Stimulated activated CD8-positive, alpha-beta memory T cell treated with anti-CD3 and anti-CD28 coated beads, Interleukin-4, amount 100 ng/mL, for 24 hours (primary cell): ENCODE data around the gene AMACR.
"Not testable (repeated sequence)": the region's sequence is repeated elsewhere in the genome, so short reads cannot be mapped to it uniquely, and the experiment has no call there.

Experiments used
- DNase-seq: peaks from one replicate; pipeline ENCODE4 v3.0.0-alpha.2; 2020; ENCODE audit warnings: low read depth

The AMACR gene

GRCh38 chr5:34037726-34038125, 29.9 kb upstream of the AMACR start:
- no peak for DNase-seq

GRCh38 chr5:34035756-34036155, 27.9 kb upstream of the AMACR start:
- DNase-seq, result no peak

- no peak for DNase-seq
Measured at GRCh38 chr5:34034534-34035327, 26.9 kb upstream of the AMACR start.

DNA sequence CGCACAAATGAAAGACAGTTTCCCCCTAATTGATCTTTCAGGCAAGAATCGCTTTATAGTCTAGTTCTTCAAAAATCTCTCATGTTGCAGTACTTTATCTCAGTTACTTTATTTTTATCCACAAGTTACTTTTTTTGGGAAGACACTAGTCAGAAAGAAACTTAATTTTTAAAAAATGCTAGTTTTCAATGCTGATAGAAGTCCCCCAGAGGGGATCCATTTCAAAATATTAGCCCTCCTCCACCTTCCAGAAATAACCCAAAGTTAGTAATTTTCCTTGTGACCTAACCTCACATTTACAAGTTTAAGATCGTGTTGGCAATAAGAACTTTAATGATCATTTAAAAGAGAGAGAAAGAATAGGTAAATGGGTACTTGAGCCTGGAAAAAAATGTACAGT, 24.1 kb upstream of the AMACR start:
- no peak for DNase-seq

DNA sequence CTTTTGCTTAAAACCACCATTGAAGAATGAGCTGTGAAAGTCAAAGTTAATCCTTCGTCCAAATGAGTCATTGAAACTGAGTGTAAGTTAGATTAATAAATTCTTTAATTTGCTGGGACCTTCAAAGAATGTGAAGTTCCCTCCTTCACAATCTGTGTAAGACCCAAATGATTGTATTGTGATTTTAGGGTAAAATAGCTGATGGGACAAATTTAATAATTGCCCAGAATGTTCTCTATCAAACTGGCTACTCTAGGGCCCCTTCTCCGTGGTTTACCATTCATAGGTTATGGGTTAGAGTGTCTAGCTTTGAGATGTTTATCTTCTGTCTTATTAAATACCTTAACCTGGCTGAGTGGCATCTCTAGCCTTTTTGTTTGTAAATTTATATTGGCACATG, 23.3 kb upstream of the AMACR start:
- DNase-seq, result no peak

DNA sequence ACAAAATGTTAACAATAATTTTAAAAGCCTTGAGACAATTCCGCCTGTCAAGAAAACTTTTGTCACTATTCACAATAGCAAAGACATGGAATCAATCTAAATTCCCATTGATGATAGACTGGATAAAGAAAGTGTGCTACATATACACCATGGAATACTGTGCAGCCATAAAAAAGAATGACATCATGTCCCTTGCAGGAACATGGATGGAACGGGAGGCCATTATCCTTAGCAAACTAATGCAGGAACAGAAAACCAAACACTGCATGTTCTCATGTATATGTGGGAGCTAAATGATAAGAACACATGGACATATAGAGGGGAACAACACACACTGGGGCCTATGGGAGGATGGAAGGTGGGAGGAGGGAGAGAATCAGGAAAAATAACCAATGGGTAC, 22.7 kb upstream of the AMACR start:
- not testable (repeated sequence) for DNase-seq

GRCh38 chr5:34030048-34030447, 22.2 kb upstream of the AMACR start:
- no peak for DNase-seq

DNA sequence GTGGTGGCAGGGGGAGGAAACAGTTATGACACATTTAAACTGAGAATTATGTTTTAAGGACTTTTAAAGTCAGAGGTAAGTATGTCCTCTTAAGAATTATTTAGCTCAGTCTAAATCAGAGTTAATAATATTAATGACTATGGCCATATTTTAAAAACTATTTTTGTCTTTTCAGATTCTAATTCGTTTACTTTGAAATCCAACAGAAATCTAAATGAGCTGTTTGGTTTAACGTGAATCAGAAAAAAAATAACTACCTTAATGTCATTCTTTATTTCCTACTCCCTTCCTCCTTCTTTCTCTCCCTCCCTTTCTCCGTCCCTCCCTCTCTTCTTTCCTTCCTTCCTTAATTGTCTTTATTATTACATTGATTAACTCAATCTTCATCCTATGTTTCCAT, 20.5 kb upstream of the AMACR start:
- no peak for DNase-seq

GRCh38 chr5:34026089-34026761, 18.4 kb upstream of the AMACR start:
- no peak for DNase-seq

- no peak for DNase-seq
Measured at GRCh38 chr5:34022121-34022705, 14.4 kb upstream of the AMACR start.

GRCh38 chr5:34021334-34021733, 13.5 kb upstream of the AMACR start:
- no peak for DNase-seq

GRCh38 chr5:34020726-34021125, 12.9 kb upstream of the AMACR start:
- no peak for DNase-seq

DNA sequence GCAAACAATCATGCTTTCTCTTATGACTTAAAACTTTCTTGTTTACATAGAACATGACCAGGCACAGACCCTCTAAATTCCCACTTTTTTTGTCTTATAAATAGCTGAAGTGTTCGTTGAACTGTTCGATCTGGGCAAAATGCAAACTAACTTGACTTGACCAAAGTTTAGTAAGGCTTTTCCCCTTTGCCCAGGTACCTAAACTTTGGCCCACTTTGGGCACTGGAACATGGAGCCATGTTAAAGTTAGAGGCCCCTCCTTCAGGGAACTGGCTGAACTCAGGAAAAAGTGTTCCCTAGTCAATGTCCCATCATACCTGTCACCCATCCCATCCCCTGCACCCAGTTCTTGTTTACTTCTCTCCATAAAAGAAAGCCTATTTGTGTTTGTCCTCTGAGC, 9.4 kb upstream of the AMACR start:
- no peak for DNase-seq

GRCh38 chr5:34016750-34017149, 8.9 kb upstream of the AMACR start:
- DNase-seq, result no peak

DNA sequence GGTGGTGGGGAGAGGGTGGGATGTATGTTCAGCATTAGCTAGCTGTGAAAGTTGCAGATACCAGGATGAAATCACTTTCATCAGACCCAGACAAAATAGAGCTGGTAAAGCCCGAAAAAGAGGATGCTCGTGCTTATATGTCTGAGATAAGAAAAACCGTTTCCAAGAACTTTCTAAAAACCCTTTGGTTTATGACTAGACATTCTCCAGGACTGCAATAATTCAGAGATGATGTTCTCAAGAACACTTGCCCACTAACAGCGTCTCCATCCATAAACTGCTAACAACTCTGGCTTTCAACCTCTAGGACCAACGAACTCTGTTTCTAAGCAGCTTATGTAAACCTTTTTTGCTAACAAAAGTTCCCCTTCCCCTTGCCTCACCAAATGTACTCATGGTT, 8.4 kb upstream of the AMACR start:
- DNase-seq, result no peak

DNA sequence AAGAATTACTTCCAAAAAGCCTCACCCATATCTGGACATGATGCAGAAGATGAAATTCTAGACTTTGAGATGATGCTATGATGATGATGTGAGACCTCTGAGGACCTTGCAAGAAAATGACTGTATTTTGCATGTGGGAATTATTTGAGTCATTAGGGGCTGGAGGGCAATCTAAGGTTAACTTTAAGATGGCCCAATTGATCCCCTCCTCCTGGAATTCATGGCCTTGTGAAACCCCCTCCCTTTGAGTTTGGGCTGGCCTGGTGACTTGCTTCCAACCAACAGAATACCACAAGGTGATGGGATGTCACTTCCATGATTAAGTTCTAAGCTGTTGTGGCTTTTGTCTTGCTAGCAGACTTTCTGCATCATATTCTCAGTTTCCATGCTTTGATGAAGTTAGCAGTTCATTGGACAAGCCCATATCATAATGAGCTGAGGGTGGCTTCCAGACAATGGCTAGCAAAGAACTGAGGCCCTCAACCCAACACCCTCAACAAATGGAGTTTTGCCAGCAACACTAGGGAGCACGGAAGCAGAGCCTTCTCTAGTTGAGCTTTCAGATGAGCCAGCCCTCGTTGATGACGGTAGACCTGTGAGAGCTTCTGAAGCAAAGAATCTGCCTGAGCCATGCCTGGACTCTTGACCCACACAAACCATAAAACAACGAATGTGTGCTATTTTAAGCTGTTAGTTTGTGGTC, 7.4 kb upstream of the AMACR start:
- DNase-seq, result no peak

GRCh38 chr5:34014626-34015025, 6.8 kb upstream of the AMACR start:
- DNase-seq, result no peak

DNA sequence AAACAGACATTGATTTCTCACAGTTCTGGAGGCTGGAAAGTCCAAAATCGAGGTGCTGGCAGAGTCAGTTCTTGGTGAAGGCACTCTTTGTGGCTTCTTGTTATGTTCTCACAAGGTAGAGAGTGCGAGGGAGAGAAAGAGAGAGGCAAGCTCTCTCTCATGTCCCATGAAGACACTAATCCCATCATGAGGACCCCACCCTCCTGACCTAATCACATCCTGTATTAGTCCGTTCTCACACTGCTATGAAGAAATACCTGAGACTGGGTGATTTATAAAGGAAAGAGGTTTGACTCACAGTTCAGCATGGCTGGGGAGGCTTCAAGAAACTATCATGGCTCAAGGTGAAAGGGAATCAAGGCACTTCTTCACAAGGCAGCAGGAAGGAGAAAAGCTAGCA, 5.7 kb upstream of the AMACR start:
- DNase-seq, result no peak

DNA sequence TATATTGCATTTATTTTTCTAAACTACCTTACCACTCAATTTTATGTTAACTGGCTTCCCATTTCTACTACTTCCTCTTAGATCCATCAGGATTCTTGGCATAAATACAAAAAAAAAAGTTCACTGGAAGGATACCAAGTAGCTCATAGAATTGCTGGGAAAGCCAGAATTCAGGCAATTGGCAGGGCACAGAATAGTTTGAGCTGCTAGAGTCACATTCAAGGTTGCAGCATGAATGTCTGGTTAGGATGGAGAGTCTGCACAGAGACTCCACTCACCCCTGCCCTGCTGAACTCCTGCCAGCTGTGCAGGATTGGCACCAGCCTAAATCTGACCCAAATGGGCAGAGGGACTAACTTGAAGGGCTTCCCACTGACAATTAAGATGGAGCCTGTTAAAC, 4.9 kb upstream of the AMACR start:
- no peak for DNase-seq

DNA sequence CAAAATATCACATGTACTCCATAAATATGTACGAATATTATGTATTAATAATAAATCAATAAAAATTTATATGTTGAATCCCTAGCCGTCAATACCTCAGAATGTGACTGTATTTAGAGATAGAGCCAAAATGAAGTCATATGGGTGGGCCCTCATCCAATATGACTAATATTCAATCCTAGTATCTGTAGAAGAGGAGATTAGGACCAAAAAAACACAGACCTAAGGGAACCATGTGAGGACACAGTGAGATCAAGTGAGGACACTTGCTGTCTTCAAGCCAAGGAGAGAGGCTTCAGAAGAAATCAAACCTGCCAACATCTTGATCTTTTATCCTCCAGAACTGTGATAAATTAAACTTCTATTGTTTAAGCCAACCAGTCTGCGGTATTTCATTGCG, 3.7 kb upstream of the AMACR start:
- no peak for DNase-seq

GRCh38 chr5:34010146-34010545, 2.3 kb upstream of the AMACR start:
- not testable (repeated sequence) for DNase-seq

DNA sequence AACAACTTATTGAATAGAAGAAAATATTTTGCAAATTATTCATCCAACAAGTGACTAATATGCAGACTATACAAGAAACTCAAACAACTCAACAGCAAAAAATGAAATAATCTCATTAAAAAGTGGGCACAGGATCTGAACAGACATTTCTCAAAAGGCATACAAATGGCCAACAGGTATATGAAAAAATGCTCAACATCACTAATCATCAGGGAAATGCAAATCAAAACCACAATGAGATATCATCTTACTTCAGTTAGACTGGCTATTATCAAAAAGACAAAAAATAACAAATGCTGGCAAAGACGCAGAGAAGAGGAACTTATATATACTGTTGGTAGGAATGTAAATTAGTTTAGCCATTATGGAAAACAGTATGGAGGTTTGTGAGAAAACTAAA, 1.8 kb upstream of the AMACR start:
- no peak for DNase-seq

DNA sequence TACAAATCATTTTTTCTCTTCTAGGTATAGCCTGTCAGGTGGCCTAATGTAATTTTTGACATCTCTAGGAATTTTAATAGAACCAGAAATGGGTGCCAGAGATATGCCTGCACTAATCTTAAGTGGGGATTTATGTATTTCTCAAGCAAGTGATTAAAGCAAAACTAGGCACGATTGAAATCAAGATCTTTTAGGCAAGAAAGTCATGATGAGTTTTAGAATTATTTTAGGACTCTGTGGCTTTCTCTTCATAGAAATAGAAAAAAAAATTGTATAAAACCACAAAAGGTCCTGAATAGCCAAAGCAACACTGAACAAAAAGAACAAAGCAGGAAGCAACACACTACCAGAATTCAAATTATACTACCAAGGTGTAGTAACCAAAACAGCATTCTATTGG, 952 bp upstream of the AMACR start:
- no peak for DNase-seq
